CD4-positive, alpha-beta memory T cell (primary cell): ENCODE measurements around the gene CACFD1. TPM values are rescaled to one million over a fixed set of nuclear protein-coding genes. Genes with fewer than 3 reads are reported as not detected.
A peak's percentile ranks its signal among the peaks of the same experiment; 100 is the strongest.

ENCODE experiments used
- CTCF ChIA-PET: fragments of 350-600 bp; sonication (Branson Sonifier 250); formaldehyde crosslinking; loops from one replicate; lab custom pipeline; 2021; ENCODE audit warnings: inconsistent platforms; ENCODE audit not compliant: partially characterized antibody; lab: Charles Lee
- POLR2A ChIA-PET: fragments of 350-600 bp; sonication (Branson Sonifier 250); formaldehyde crosslinking; loops from one replicate; lab custom pipeline; 2021; ENCODE audit not compliant: partially characterized antibody; lab: Charles Lee
- DNase-seq, 5 donors: peaks; one replicate each; pipeline versions ENCODE4 v3.0.0 to v3.0.0-alpha.2; 2020 to 2022; ENCODE audit warnings: mixed read lengths in 1 of 5
- H3K27ac ChIP-seq: one replicate; pipeline ENCODE4 v1.7.0; 2013; ENCODE audit warnings: low read depth, low read length
- H3K27me3 ChIP-seq: 2 replicates; pipeline ENCODE4 v1.7.0; 2013; ENCODE audit warnings: mild to moderate bottlenecking, low read length, moderate library complexity; ENCODE audit not compliant: insufficient read depth
- H3K36me3 ChIP-seq: 2 replicates; pipeline ENCODE4 v1.7.0; 2013; ENCODE audit warnings: mild to moderate bottlenecking, low read length, moderate library complexity; ENCODE audit not compliant: insufficient read depth
- H3K4me1 ChIP-seq: 2 replicates; pipeline ENCODE4 v1.7.0; 2013; ENCODE audit warnings: mild to moderate bottlenecking, low read length, moderate library complexity; ENCODE audit not compliant: insufficient read depth
- H3K4me3 ChIP-seq, 2 donors: one replicate each; pipeline ENCODE4 v1.7.0; 2013; ENCODE audit warnings: low read length in 2 of 2, mild to moderate bottlenecking in 1 of 2
- H3K9me3 ChIP-seq, 2 donors: one replicate each; pipeline ENCODE4 v1.7.0; 2013; ENCODE audit warnings: low read length in 2 of 2, control low read depth in 1 of 2; ENCODE audit not compliant: control insufficient read depth in 1 of 2
- H3K27ac Mint-ChIP-seq, 7 donors: one replicate each; pipeline ENCODE4 v1.8.0; 2020 to 2021; ENCODE audit warnings: mixed read lengths in 7 of 7, mild to moderate bottlenecking in 6 of 7, inconsistent platforms in 3 of 7, moderate library complexity in 3 of 7
- H3K27me3 Mint-ChIP-seq, 2 donors: one replicate each; pipeline ENCODE4 v1.8.0; 2020 to 2021; ENCODE audit warnings: mixed read lengths in 2 of 2
- H3K36me3 Mint-ChIP-seq, 2 donors: one replicate each; pipeline ENCODE4 v1.8.0; 2020 to 2021; ENCODE audit warnings: mixed read lengths in 2 of 2, inconsistent platforms in 1 of 2, mild to moderate bottlenecking in 1 of 2
- H3K4me1 Mint-ChIP-seq, 4 donors: one replicate each; pipeline ENCODE4 v1.8.0; 2020 to 2021; ENCODE audit warnings: mixed read lengths in 4 of 4, mild to moderate bottlenecking in 1 of 4
- H3K4me3 Mint-ChIP-seq, 8 donors: one replicate each; pipeline ENCODE4 v1.8.0; 2020 to 2021; ENCODE audit warnings: mixed read lengths in 8 of 8, mild to moderate bottlenecking in 7 of 8, moderate library complexity in 6 of 8, inconsistent platforms in 3 of 8
- H3K9me3 Mint-ChIP-seq, 8 donors: one replicate each; pipeline ENCODE4 v1.8.0; 2020 to 2021; ENCODE audit warnings: mixed read lengths in 8 of 8, mild to moderate bottlenecking in 5 of 8, inconsistent platforms in 3 of 8, moderate library complexity in 1 of 8
- intact Hi-C: fragments of 100-400 bp; cut with micrococcal nuclease; formaldehyde crosslinking; loops from one replicate; pipeline ENCODE4 v1.15.1; 2023
- polyA plus RNA-seq, 2 donors: library from polyadenylated mRNA; unstranded; fragments of 300-500 nt; fragmentation: Illumina TruSeq; gene quantifications; one replicate each; pipeline ENCODE4 v1.2.3, GENCODE V29; 2021
- total RNA-seq, 2 experiments: library from RNA; stranded (reverse); gene quantifications; one replicate each; pipeline ENCODE4 v1.2.3, GENCODE V29; 2021

CACFD1 gene
- total and polyA plus RNA-seq, 4 experiments from 2014 or later: 2.5 to 3.4 (median 2.8) TPM

DNA sequence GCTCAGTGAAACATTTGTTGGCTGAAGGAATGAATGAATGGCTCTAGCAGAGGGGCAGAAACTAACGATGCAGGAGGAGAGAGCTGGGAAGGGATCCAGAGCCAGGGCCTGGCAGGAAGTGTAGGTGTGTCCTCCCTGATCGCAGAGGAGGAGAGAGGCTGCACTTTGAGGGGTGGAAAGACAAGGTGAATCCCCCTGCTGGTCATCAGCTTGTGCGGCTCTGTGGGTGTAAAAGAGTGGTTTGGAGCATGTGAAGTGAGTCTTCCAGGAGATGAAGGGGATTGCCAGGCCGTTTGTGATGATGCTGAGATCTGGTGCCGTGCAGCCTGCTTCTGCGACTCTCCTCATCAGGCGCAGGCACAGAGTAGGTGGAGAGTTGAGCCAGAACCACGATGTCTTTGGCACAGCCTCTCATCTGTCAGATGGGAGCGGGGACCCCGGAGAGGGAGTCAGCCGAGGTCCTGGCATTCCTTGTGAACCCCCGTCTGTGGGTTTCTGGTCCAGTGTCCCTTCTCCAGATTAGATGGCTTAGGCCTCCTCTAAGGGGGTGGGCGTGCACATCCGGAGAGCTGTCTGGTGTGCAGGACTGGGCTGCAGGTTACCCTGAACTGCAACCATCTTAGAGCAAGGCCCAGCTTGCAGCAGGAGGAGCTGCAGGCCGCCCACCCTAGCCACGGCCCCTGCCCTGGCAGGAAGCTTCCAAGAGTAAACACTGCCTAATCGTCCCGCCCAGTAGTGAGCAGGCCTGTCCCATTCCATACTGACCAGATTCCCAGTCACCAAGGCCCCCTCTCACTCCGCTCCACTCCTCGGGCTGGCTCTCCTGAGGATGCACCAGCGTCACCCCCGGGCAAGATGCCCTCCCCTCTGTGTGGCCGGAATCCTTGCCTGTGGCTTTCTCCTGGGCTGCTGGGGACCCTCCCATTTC lies 37.9 kb upstream of the CACFD1 start, which contains the start of gene ADAMTS13:
Gene ADAMTS13, plus strand, starts transcription at position 753 of the 928 bp plus-strand sequence. Its CDS starts 77 bp downstream, at position 830.
- Histone ChIP-seq H3K4me1 (peaks cover 5% of the 10 kb centered on the region), H3K9me3 (no peaks in the 10 kb centered on the region), H3K27me3 (peaks cover 6% of the 10 kb centered on the region), H3K27ac (no peak within 1 kb of the TSS), H3K36me3 (no peaks in the 10 kb centered on the region), H3K4me3 (no peak within 1 kb of the TSS)
- intact Hi-C loops: no loop called here
- Mint-ChIP-seq H3K36me3 (peaks cover 0 to 3% of the 10 kb centered on the region in 2 donors), H3K27ac (peak within 1 kb of the TSS in 6 of 7 donors; percentile 40 to 77 (median 58)), H3K27me3 (peaks cover 4 to 5% of the 10 kb centered on the region in 2 donors), H3K9me3 (peaks cover 0 to 2% (median 0%) of the 10 kb centered on the region in 8 donors), H3K4me1 (peaks cover 16 to 40% (median 25%) of the 10 kb centered on the region in 4 donors), H3K4me3 (no peak within 1 kb of the TSS)
- CTCF ChIA-PET: no interaction called here
- peak in 1 of 5 donors; percentile 55 for DNase-seq
- POLR2A ChIA-PET: no interaction called here

DNA sequence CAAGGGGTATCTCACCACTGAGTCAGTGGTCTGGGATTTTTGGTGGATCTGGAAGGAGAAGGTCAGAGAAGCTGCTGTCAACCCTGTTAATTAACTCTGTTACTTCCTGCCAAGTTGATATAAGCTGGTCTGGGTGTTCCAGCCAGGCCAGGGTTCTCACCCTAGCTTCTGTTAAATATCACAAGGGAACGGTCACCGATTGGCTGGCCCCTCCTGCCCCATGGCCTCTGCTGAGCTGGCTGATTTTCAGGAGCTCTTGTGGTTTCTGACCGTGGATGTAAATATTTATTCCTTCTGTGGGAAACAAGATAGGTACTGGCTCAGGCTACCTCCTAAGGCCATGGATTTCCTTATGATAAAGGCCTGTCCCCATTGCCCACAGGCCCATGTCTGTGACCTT lies 36.6 kb upstream of the CACFD1 start:
- H3K9me3 ChIP-seq: no peaks in the 10 kb centered on the region
- CTCF ChIA-PET: no interaction called here
- no peak overlapping the region for H3K4me3 ChIP-seq
- H3K9me3 Mint-ChIP-seq: peaks cover 0 to 2% (median 0%) of the 10 kb centered on the region in 8 donors
- DNase-seq: no peak
- POLR2A ChIA-PET: no interaction called here
- intact Hi-C loops: no loop called here
- H3K27ac Mint-ChIP-seq: peak overlapping the region in 1 of 7 donors; percentile 50
- no peaks in the 10 kb centered on the region for H3K36me3 ChIP-seq
- H3K36me3 Mint-ChIP-seq: no peaks in the 10 kb centered on the region
- no peaks in the 10 kb centered on the region for H3K4me1 ChIP-seq
- no peak overlapping the region for H3K4me3 Mint-ChIP-seq
- H3K27me3 Mint-ChIP-seq: peaks cover 9 to 13% of the 10 kb centered on the region in 2 donors
- H3K27me3 ChIP-seq: peaks cover 6% of the 10 kb centered on the region
- peaks cover 14 to 31% (median 23%) of the 10 kb centered on the region in 4 donors for H3K4me1 Mint-ChIP-seq
- H3K27ac ChIP-seq: no peak overlapping the region

GRCh38 chr9:133424187-133424586 lies 35.6 kb upstream of the CACFD1 start:
- no peaks in the 10 kb centered on the region for H3K4me1 ChIP-seq

GRCh38 chr9:133425049-133425632 lies 34.6 kb upstream of the CACFD1 start:
- Mint-ChIP-seq H3K36me3 (no peaks in the 10 kb centered on the region), H3K4me1 (peaks cover 7 to 19% (median 13%) of the 10 kb centered on the region in 4 donors), H3K27ac (no peak overlapping the region), H3K27me3 (peaks cover 10 to 14% of the 10 kb centered on the region in 2 donors), H3K9me3 (no peaks in the 10 kb centered on the region), H3K4me3 (peak overlapping the region in 1 of 8 donors; percentile 21)
- no peak overlapping the region for H3K27ac ChIP-seq
- H3K27me3 ChIP-seq: peaks cover 6% of the 10 kb centered on the region
- intact Hi-C loops: no loop called here
- H3K4me3 ChIP-seq: no peak overlapping the region
- no peak for DNase-seq
- H3K9me3 ChIP-seq: no peaks in the 10 kb centered on the region
- CTCF ChIA-PET: no interaction called here
- H3K4me1 ChIP-seq: no peaks in the 10 kb centered on the region
- POLR2A ChIA-PET: no interaction called here
- H3K36me3 ChIP-seq: no peaks in the 10 kb centered on the region

More at GRCh38 chr9:133424187-133424586, 35.6 kb upstream of the CACFD1 start:
- no peak for DNase-seq
- intact Hi-C loops: no loop called here
- ChIA-PET CTCF (no interaction called here), POLR2A (no interaction called here)
- Mint-ChIP-seq H3K9me3 (peaks cover 0 to 2% (median 0%) of the 10 kb centered on the region in 8 donors), H3K4me1 (peaks cover 10 to 21% (median 17%) of the 10 kb centered on the region in 4 donors), H3K27me3 (peaks cover 9 to 13% of the 10 kb centered on the region in 2 donors), H3K36me3 (no peaks in the 10 kb centered on the region), H3K4me3 (no peak overlapping the region), H3K27ac (no peak overlapping the region)
- peaks cover 6% of the 10 kb centered on the region for H3K27me3 ChIP-seq
- H3K4me3 ChIP-seq: no peak overlapping the region
- H3K27ac ChIP-seq: no peak overlapping the region
- H3K9me3 ChIP-seq: no peaks in the 10 kb centered on the region
- no peaks in the 10 kb centered on the region for H3K36me3 ChIP-seq

DNA sequence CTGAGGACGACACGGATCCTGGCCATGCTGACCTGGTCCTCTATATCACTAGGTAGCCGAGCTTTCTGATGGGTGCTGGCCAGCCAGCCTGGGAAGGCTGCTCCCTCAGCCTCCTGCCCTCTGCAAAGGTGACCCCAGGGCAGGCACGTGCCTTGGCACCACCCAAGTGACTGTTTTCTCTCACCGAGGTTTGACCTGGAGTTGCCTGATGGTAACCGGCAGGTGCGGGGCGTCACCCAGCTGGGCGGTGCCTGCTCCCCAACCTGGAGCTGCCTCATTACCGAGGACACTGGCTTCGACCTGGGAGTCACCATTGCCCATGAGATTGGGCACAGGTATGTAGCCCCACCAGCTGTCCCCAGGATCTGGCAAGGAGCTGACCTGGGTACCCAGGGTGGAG lies 33.8 kb upstream of the CACFD1 start:
- CTCF ChIA-PET: no interaction called here
- POLR2A ChIA-PET: no interaction called here
- no peak overlapping the region for H3K27ac ChIP-seq
- no peak for DNase-seq
- no peak overlapping the region for H3K27ac Mint-ChIP-seq
- no peaks in the 10 kb centered on the region for H3K36me3 ChIP-seq
- H3K4me3 Mint-ChIP-seq: no peak overlapping the region
- no peaks in the 10 kb centered on the region for H3K9me3 ChIP-seq
- no peak overlapping the region for H3K4me3 ChIP-seq
- H3K27me3 Mint-ChIP-seq: peaks cover 12 to 17% of the 10 kb centered on the region in 2 donors
- H3K4me1 Mint-ChIP-seq: peaks cover 5 to 17% (median 10%) of the 10 kb centered on the region in 4 donors
- peaks cover 6% of the 10 kb centered on the region for H3K27me3 ChIP-seq
- H3K9me3 Mint-ChIP-seq: no peaks in the 10 kb centered on the region
- H3K36me3 Mint-ChIP-seq: no peaks in the 10 kb centered on the region
- intact Hi-C loops: no loop called here
- H3K4me1 ChIP-seq: no peaks in the 10 kb centered on the region

DNA sequence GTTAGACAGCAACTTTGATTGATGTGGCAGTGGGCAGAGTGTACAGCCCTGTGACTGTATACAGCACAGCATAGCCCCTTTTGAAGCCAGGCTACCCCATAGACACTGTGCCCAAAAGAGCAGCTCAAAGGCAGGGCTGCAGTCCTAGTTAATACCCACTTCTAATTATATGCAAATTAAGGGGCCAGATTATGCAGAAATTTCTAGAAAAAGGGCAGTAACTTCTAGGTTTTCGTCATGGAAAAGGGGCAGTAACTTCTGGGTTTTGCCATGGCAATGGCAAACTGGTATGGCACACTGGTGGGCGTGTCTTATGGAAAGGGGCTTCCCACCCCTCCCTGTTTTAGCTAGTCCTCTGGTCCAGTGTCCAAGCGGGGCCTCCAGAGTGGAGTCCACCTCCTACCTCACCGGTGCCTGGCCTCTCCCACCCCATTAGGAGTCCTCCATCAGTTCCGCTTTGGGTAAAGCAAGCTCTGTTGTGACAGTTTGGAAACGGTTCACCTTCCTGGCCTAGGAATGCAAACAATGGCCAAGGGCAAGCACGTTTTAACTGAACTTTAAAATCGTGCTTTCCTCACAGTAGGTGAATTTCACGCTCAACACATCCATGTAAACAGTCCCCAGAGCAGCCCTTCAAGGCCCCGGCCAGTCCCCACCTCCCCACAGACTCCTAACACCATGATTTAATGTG lies 32.0 kb upstream of the CACFD1 start:
- ChIA-PET POLR2A (no interaction called here), CTCF (no interaction called here)
- Mint-ChIP-seq H3K27ac (peak overlapping the region in 1 of 7 donors; percentile 62), H3K36me3 (no peaks in the 10 kb centered on the region), H3K4me3 (peak overlapping the region in 7 of 8 donors; percentile 20 to 68 (median 46)), H3K4me1 (peaks cover 3 to 8% (median 4%) of the 10 kb centered on the region in 4 donors), H3K27me3 (peaks cover 13 to 17% of the 10 kb centered on the region in 2 donors), H3K9me3 (no peaks in the 10 kb centered on the region)
- Histone ChIP-seq H3K4me3 (peak overlapping the region in 1 of 2 donors; percentile 32), H3K27ac (no peak overlapping the region), H3K9me3 (no peaks in the 10 kb centered on the region), H3K27me3 (peaks cover 6% of the 10 kb centered on the region), H3K4me1 (no peaks in the 10 kb centered on the region), H3K36me3 (no peaks in the 10 kb centered on the region)
- intact Hi-C loops: no loop called here
- DNase-seq: no peak
